HCT116 (cell line): ENCODE measurements around the gene PPFIA2. TPM values are rescaled to one million over a fixed set of nuclear protein-coding genes. Genes with fewer than 3 reads are reported as not detected.

Experiments used
- ATAC-seq: fragments of 200-7000 bp; cut with Tn5 transposase; 2 replicates; pipeline ENCODE4 v1.9.1; 2020; ENCODE audit warnings: mild to moderate bottlenecking, moderate library complexity
- BruUV-seq: library from RNA; stranded (reverse); fragments of 400-500 nt; replicated peaks from 2 replicates; lab custom pipeline; 2021; lab: Mats Ljungman, UMichigan
- CTCF ChIA-PET: fragments of 300-600 bp; sonication (Branson Sonifier 250); formaldehyde crosslinking; loops from one replicate; lab custom pipeline; 2021; ENCODE audit warnings: antibody characterized with exemption; lab: Charles Lee
- POLR2A ChIA-PET: fragments of 300-600, 350-600 bp; sonication (Branson Sonifier 250); formaldehyde crosslinking; loops from one replicate; lab custom pipeline; 2021; ENCODE audit warnings: antibody characterized with exemption; lab: Charles Lee
- RAD21 ChIA-PET, 2 experiments: fragments of 300-600 bp; sonication (Branson Sonifier 250); formaldehyde crosslinking; loops; one replicate each; lab custom pipeline; 2023; ENCODE audit warnings: low total read pairs in 2 of 2; ENCODE audit not compliant: uncharacterized antibody in 2 of 2, unreplicated experiment in 2 of 2, low non-redundant PET in 1 of 2; lab: Charles Lee
- DNase-seq: peaks from one replicate; pipeline ENCODE4 v3.0.0-alpha.2; 2010; ENCODE audit warnings: low read depth, low spot score
- H2AFZ ChIP-seq: fragments of 200-600 bp; shearing (Covaris generic), sonication (generic); 2 replicates; pipeline ENCODE4 v1.6.1; 2017; ENCODE audit warnings: low read depth, mixed run types, mixed read lengths, antibody characterized with exemption, low read length; ENCODE audit not compliant: poor library complexity, severe bottlenecking
- H3K27ac ChIP-seq: 2 replicates; pipeline ENCODE4 v1.5.1; 2012; ENCODE audit warnings: low read depth, low read length
- H3K27me3 ChIP-seq: fragments of 200-600 bp; sonication (generic); 2 replicates; pipeline ENCODE4 v1.6.1; 2016; ENCODE audit warnings: mixed run types, low read length, mixed read lengths; ENCODE audit not compliant: insufficient read depth
- H3K36me3 ChIP-seq, 2 experiments: fragments of 200-500 bp in 1 of 2; fragments of 200-600 bp in 1 of 2; sonication (Bioruptor generic) in 1 of 2; sonication (generic) in 1 of 2; 2 replicates each; pipeline versions ENCODE4 v1.5.1 to v1.6.1; 2014 to 2016; ENCODE audit warnings: low read length in 2 of 2, inconsistent platforms in 1 of 2, mixed read lengths in 1 of 2, mixed run types in 1 of 2; ENCODE audit not compliant: insufficient read depth in 2 of 2, control insufficient read depth in 1 of 2
- H3K4me1 ChIP-seq, 2 experiments: fragments of 200-600 bp in 1 of 2; sonication (generic) in 1 of 2; 2 replicates each; pipeline versions ENCODE4 v1.5.1 to v1.6.1; 2012 to 2017; ENCODE audit warnings: low read length in 2 of 2, inconsistent platforms in 1 of 2, mild to moderate bottlenecking in 1 of 2, mixed read lengths in 1 of 2, mixed run types in 1 of 2, moderate library complexity in 1 of 2; ENCODE audit not compliant: insufficient read depth in 2 of 2, control insufficient read depth in 1 of 2
- H3K4me2 ChIP-seq: fragments of 200-600 bp; sonication (generic); 2 replicates; pipeline ENCODE4 v1.6.1; 2017; ENCODE audit warnings: mixed run types, low read length, mixed read lengths
- H3K4me3 ChIP-seq, 2 experiments: fragments of 200-600 bp in 1 of 2; sonication (generic) in 1 of 2; replicated peaks in 1 of 2; 2 replicates each; pipeline ENCODE4 v1.5.1; 2011 to 2016; ENCODE audit warnings: low read length in 2 of 2, control low read depth in 1 of 2, low read depth in 1 of 2, mild to moderate bottlenecking in 1 of 2, mixed read lengths in 1 of 2, mixed run types in 1 of 2
- H3K79me2 ChIP-seq: fragments of 200-600 bp; sonication (generic); 2 replicates; pipeline ENCODE4 v1.6.1; 2017; ENCODE audit warnings: mild to moderate bottlenecking, mixed run types, low read length, moderate library complexity, mixed read lengths; ENCODE audit not compliant: insufficient read depth
- H3K9ac ChIP-seq: fragments of 200-600 bp; sonication (generic); 2 replicates; pipeline ENCODE4 v1.6.1; 2016; ENCODE audit warnings: low read length, mixed read lengths
- H3K9me2 ChIP-seq: fragments of 200-600 bp; sonication (generic), shearing (Covaris generic); 2 replicates; pipeline ENCODE4 v1.6.1; 2017; ENCODE audit warnings: mixed run types, mild to moderate bottlenecking, moderate library complexity; ENCODE audit not compliant: insufficient read depth
- H3K9me3 ChIP-seq, 2 experiments: fragments of 200-500 bp in 1 of 2; fragments of 200-600 bp in 1 of 2; sonication (Bioruptor generic) in 1 of 2; sonication (generic) in 1 of 2; 2 replicates each; pipeline ENCODE4 v1.6.1; 2014 to 2017; ENCODE audit warnings: low read length in 2 of 2, mixed read lengths in 2 of 2, inconsistent platforms in 1 of 2, low read depth in 1 of 2, mild to moderate bottlenecking in 1 of 2, mixed run types in 1 of 2, moderate library complexity in 1 of 2; ENCODE audit not compliant: control insufficient read depth in 1 of 2, insufficient read depth in 1 of 2
- H4K20me1 ChIP-seq: fragments of 200-600 bp; sonication (generic), shearing (Covaris generic); 2 replicates; pipeline ENCODE4 v1.6.1; 2017; ENCODE audit warnings: mixed run types, mild to moderate bottlenecking, moderate library complexity; ENCODE audit not compliant: insufficient read depth
- EGR1 ChIP-seq: IDR thresholded peaks from 2 replicates; pipeline ENCODE4 v1.6.1; 2012; ENCODE audit warnings: low read depth
- ZBTB33 ChIP-seq: IDR thresholded peaks from 2 replicates; pipeline ENCODE4 v1.6.1; 2011; ENCODE audit warnings: mild to moderate bottlenecking, low read length, moderate library complexity; ENCODE audit not compliant: insufficient replicate concordance; ENCODE audit errors: extremely low read depth
- intact Hi-C: fragments of 100-400 bp; cut with micrococcal nuclease; formaldehyde crosslinking; loops from 2 replicates; pipeline ENCODE4 v1.10.0; 2022
- total RNA-seq: library from RNA; stranded (reverse); gene quantifications from one replicate; pipeline ENCODE4 v1.2.1, GENCODE V29; 2021; ENCODE audit not compliant: unreplicated experiment

The PPFIA2 gene
- total RNA-seq, 1 experiment from 2014 or later, result not detected

GRCh38 chr12:81683881-81684280 lies 75.3 kb downstream of the PPFIA2 start:
- no peak overlapping the region for H3K9ac ChIP-seq
- no peaks in the 10 kb centered on the region for H4K20me1 ChIP-seq
- POLR2A ChIA-PET, result interaction anchor here (0.6 kb wide), 1 partner anchor 1192 kb away, joined by 3 read pairs; no protein-coding TSS in a partner anchor
- H3K4me1 ChIP-seq, result no peaks in the 10 kb centered on the region
- TF ChIP-seq ZBTB33, result no peak
- no peaks in the 10 kb centered on the region for H3K9me2 ChIP-seq
- DNase-seq (no peak), ATAC-seq (no peak)
- BruUV-seq, result no TSS peak
- CTCF ChIA-PET, result no interaction called here
- H2AFZ ChIP-seq, result no peak overlapping the region
- H3K27me3 ChIP-seq, result no peaks in the 10 kb centered on the region
- no peak overlapping the region for H3K27ac ChIP-seq
- no peaks in the 10 kb centered on the region for H3K36me3 ChIP-seq
- intact Hi-C loops, result no loop called here
- no peaks in the 10 kb centered on the region for H3K9me3 ChIP-seq
- RAD21 ChIA-PET, result no interaction called here
- no peaks in the 10 kb centered on the region for H3K79me2 ChIP-seq
- H3K4me3 ChIP-seq, result no peak overlapping the region
- no peak overlapping the region for H3K4me2 ChIP-seq

GRCh38 chr12:81679614-81680013 lies 79.5 kb downstream of the PPFIA2 start:
- ChIA-PET POLR2A (no interaction called here), CTCF (no interaction called here), RAD21 (no interaction called here)
- no peaks in the 10 kb centered on the region for H3K36me3 ChIP-seq
- DNase-seq, result no peak
- no peaks in the 10 kb centered on the region for H3K9me2 ChIP-seq
- intact Hi-C loops, result no loop called here
- no peak overlapping the region for H3K9ac ChIP-seq
- H3K4me3 ChIP-seq, result no peak overlapping the region
- no peaks in the 10 kb centered on the region for H3K79me2 ChIP-seq
- no peaks in the 10 kb centered on the region for H3K27me3 ChIP-seq
- TF ChIP-seq EGR1, result no peak
- TF ChIP-seq, all 23 proteins: peak for 0
- no peak for ATAC-seq
- Histone ChIP-seq H2AFZ (no peak overlapping the region), H3K4me1 (no peaks in the 10 kb centered on the region), H3K9me3 (no peaks in the 10 kb centered on the region), H4K20me1 (no peaks in the 10 kb centered on the region), H3K27ac (no peak overlapping the region), H3K4me2 (no peak overlapping the region)
- no TSS peak for BruUV-seq
